ENCODE results near the gene CDC16.

The CDC16 gene

GRCh38 chr13:114281351-114282040 is 46.8 kb downstream of the CDC16 start, which contains the start of gene UPF3A (continued):
- TF ChIP-seq HIC1 (tag by site-specific recombination; IDR thresholded peaks at IDR 0.05) (no peak), ZNF398 (tag by site-specific recombination; IDR thresholded peaks at IDR 0.05) (peak; percentile 65), ZNF48 (tag by site-specific recombination; IDR thresholded peaks at IDR 0.05) (no peak), ZNF169 (tag by site-specific recombination; IDR thresholded peaks at IDR 0.05) (no peak), GLIS2 (tag by site-specific recombination; IDR thresholded peaks at IDR 0.05) (peak; percentile 95), ZBTB1 (tag by site-specific recombination; IDR thresholded peaks at IDR 0.05) (peak; percentile 90; the same call in 1 of the 2 replicates), ZNF157 (tag by site-specific recombination; IDR thresholded peaks at IDR 0.05) (no peak), ZNF623 (tag by site-specific recombination; IDR thresholded peaks at IDR 0.05) (no peak), SP7 (tag by site-specific recombination; IDR thresholded peaks at IDR 0.05) (no peak), PBX3 (CRISPR knock-in tag; IDR thresholded peaks at IDR 0.05) (peak; percentile 38; the same call in 1 of the 2 replicates), PRDM4 (tag by site-specific recombination; IDR thresholded peaks at IDR 0.05) (no peak), REST (tag by site-specific recombination; IDR thresholded peaks at IDR 0.05) (no peak), ZFP69B (tag by site-specific recombination; IDR thresholded peaks at IDR 0.05) (no peak), KLF1 (tag by site-specific recombination; IDR thresholded peaks at IDR 0.05) (peak; percentile 79), ZNF521 (tag by site-specific recombination; IDR thresholded peaks at IDR 0.05) (no peak), ZNF114 (tag by site-specific recombination; IDR thresholded peaks at IDR 0.05) (no peak), ZNF692 (tag by site-specific recombination; IDR thresholded peaks at IDR 0.05) (no peak), ZNF175 (tag by site-specific recombination; IDR thresholded peaks at IDR 0.05) (no peak), IKZF3 (tag by site-specific recombination; IDR thresholded peaks at IDR 0.05) (0 out of 2 replicates have a peak, but pooled peaks have one; percentile 26), ZFHX2 (tag by site-specific recombination; conservative IDR thresholded peaks at IDR 0.05) (peak; percentile 88), INSM2 (tag by site-specific recombination; IDR thresholded peaks at IDR 0.05) (0 out of 2 replicates have a peak, but pooled peaks have one; percentile 3), KLF10 (tag by site-specific recombination; IDR thresholded peaks at IDR 0.05) (peak; percentile 86), ZNF138 (tag by site-specific recombination; IDR thresholded peaks at IDR 0.05; ENCODE audit: borderline replicate concordance) (no peak), YY1 (tag by site-specific recombination; IDR thresholded peaks at IDR 0.05) (0 out of 2 replicates have a peak, but pooled peaks have one; percentile 33), ZNF324 (tag by site-specific recombination; IDR thresholded peaks at IDR 0.05) (no peak)
